ENCODE data around the gene CCSAP. TPM values are rescaled to one million over a fixed set of nuclear protein-coding genes. Genes with fewer than 3 reads are reported as not detected.

Gene CCSAP
- total and polyA plus RNA-seq, 12 donors = 0.91 to 4.7 (median 2.9) TPM

DNA sequence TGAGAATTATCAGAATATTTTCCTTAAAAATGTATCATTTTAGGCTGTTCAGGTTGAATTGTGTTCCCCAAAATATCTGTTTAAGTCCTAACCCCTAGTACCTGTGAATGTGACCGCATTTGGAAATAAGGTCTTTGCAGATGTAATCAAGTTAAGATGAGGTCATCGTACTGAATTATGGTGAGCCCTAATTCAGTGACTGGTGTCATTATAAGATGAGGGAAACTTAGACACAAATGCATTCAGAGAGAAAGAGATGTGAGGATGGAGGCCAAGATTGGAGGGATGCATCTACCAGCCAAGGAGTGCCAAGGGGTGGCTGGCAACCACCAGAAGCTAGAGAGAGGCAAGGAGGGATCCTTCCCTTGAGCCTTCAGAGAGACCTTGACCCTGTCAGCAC, 67.8 kb downstream of the CCSAP start:
- WGBS, 2 donors = 96 to 97% methylated on average over 2 of the region's 2 CpGs
- Histone ChIP-seq H3K27ac (no peak overlapping the region), H3K36me3 (peaks cover 0 to 6% (median 0%) of the 10 kb centered on the region in 9 donors), H3K4me1 (peaks cover 8 to 78% (median 42%) of the 10 kb centered on the region in 9 donors), H3K9me3 (no peaks in the 10 kb centered on the region), H3K4me3 (no peak overlapping the region), H3K27me3 (no peaks in the 10 kb centered on the region)
- intact Hi-C loops (cut with DNase I) = loop anchor here in 2 of 10 donors (5.0 to 10.0 kb wide), 2 partner anchors 70 to 232 kb away; partner anchors contain the start of genes CCSAP (in 1 of the 2) and NUP133 (in 1 of the 2)
- DNase-seq (no peak), ATAC-seq (no peak)
- TF ChIP-seq, protein P1, sequence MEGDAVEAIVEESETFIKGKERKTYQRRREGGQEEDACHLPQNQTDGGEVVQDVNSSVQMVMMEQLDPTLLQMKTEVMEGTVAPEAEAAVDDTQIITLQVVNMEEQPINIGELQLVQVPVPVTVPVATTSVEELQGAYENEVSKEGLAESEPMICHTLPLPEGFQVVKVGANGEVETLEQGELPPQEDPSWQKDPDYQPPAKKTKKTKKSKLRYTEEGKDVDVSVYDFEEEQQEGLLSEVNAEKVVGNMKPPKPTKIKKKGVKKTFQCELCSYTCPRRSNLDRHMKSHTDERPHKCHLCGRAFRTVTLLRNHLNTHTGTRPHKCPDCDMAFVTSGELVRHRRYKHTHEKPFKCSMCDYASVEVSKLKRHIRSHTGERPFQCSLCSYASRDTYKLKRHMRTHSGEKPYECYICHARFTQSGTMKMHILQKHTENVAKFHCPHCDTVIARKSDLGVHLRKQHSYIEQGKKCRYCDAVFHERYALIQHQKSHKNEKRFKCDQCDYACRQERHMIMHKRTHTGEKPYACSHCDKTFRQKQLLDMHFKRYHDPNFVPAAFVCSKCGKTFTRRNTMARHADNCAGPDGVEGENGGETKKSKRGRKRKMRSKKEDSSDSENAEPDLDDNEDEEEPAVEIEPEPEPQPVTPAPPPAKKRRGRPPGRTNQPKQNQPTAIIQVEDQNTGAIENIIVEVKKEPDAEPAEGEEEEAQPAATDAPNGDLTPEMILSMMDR (IDR thresholded peaks at IDR 0.05) = no peak

DNA sequence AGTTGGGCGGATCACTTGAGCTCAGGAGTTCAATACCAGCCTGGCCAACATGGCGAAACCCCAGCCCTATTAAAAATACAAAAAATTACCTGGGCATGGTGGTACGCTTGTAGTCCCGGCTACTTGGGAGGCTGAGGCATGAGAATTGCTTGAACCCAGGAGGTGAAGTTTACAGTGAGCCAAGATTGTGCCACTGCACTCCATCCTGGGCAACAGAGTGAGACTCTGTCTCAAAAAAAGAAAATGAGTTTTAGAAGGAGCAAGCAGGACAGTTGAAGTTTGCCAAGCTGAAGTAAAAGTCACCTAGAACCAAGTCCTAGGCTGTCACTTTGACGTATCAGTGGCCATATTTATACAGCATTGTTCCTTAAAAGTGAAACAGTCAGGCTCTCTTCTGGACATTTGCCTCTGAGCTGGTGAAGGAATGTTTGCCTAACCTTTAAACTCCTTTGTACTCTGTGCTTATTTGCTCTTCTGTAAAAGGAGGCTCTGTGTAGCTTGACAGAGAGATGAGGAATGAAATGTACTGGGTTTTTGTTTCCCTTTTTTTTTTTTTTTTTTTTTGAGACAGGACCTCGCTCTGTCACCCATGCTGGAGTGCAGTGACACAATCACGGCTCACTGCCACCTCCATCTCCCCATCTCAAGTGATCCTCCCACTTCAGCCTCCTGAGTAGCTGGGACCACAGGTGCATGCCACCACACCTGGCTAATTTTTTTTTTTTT, 69.2 kb downstream of the CCSAP start:
- TF ChIP-seq, protein P1 (IDR thresholded peaks at IDR 0.05) = no peak
- H3K9me3 ChIP-seq = no peaks in the 10 kb centered on the region
- peaks cover 8 to 67% (median 36%) of the 10 kb centered on the region in 9 donors for H3K4me1 ChIP-seq
- H3K27ac ChIP-seq = peak overlapping the region in 3 of 10 donors; percentile 3 to 46 (median 4)
- intact Hi-C loops (cut with DNase I) = loop anchor here in 2 of 10 donors (5.0 to 10.0 kb wide), 3 partner anchors 69 to 234 kb away; partner anchors contain the start of genes CCSAP (in 2 of the 2) and NUP133 (in 1 of the 2)
- no peak for ATAC-seq
- no peak overlapping the region for H3K4me3 ChIP-seq
- no peaks in the 10 kb centered on the region for H3K27me3 ChIP-seq
- 86 to 91% methylated on average over 7 of the region's 7 CpGs for WGBS, 2 donors
- no peak for DNase-seq
- H3K36me3 ChIP-seq = peaks cover 0 to 6% (median 0%) of the 10 kb centered on the region in 9 donors

DNA sequence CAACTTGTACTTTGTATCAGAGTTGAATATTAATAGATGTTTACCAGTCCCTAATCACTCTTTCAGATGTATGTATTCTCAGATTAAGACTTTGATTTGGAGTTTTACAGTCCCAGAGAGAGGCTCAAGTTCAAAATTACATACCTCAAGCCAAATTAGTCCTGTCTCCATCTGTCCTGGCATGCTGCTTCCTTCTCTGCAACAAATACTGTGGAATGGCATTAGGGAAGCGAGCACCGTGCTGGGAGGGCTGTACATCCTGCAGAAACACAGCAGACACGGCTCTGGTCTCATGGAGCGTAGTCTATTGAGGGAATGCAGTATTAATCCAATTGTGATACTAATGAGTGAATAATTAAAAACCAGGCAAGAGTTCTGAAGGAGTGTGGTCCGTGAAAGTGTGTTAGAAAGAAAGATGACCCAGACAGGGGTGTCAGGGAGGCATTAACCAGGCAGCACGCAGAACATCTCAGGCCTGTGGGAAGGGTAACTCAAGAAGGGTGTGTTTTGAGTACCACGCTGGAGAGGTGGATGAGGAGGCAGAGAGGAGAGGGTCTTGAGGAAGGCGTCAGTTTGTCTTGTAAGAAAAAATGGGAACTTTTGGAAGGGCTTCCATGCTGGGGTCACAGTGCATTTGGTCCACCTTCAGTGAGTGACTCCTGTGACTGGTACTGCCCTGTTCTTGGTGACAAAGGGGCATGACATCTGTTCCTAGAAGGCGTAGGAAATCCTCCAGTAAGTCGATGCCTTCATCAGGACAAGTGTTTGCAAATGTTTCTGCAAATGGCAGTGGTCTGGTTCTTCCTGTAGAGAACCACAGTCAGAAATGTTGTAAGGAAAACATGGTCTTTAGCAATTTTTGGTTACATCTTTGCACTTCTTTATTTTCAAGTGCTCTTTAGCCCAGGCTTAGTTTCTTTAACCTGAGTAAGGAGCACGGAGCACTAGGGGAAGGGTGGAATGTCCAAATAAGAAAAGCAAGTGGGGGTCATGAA, 70.4 kb downstream of the CCSAP start:
- intact Hi-C loops (cut with DNase I) = loop anchor here in 2 of 10 donors (5.0 to 10.0 kb wide), 3 partner anchors 70 to 235 kb away; partner anchors contain the start of genes CCSAP (in 2 of the 2) and NUP133 (in 1 of the 2)
- ATAC-seq = no peak
- DNase-seq = no peak

More for the DNA sequence above, 70.4 kb downstream of the CCSAP start:
- Histone ChIP-seq H3K4me1 (peaks cover 8 to 60% (median 37%) of the 10 kb centered on the region in 9 donors), H3K36me3 (no peaks in the 10 kb centered on the region), H3K27ac (peak overlapping the region in 8 of 10 donors; percentile 80 to 91 (median 88)), H3K27me3 (no peaks in the 10 kb centered on the region), H3K9me3 (peaks cover 0 to 3% (median 0%) of the 10 kb centered on the region in 11 donors), H3K4me3 (peak overlapping the region; percentile 57 to 74 (median 68))
- TF ChIP-seq, protein P1 (IDR thresholded peaks at IDR 0.05) = no peak
- WGBS, 2 donors = 52 to 55% methylated on average over 11 of the region's 11 CpGs
